ENCODE measurements around the gene PITPNC1.

Gene PITPNC1

GRCh38 chr17:67563692-67564228, 186.7 kb downstream of the PITPNC1 start:
- TF ChIP-seq POLR2AphosphoS5 (IDR thresholded peaks at IDR 0.05; ENCODE audit: low read depth, low read length) (no peak), SIN3A (IDR thresholded peaks at IDR 0.05; ENCODE audit: borderline replicate concordance, insufficient read depth, low read length) (no peak), TAF1 (IDR thresholded peaks at IDR 0.05; ENCODE audit: borderline replicate concordance, insufficient read depth, low read length) (no peak), FOXP2 (optimal IDR thresholded peaks at IDR 0.05; ENCODE audit: borderline replicate concordance, extremely low read depth, extremely low read length, insufficient read depth) (no peak), REST (IDR thresholded peaks at IDR 0.05; ENCODE audit: insufficient read depth in 1 of 2, low read depth in 2 of 2, low read length in 2 of 2) (no peak)

- TF ChIP-seq REST (IDR thresholded peaks at IDR 0.05; ENCODE audit: insufficient read depth in 1 of 2, low read depth in 2 of 2, low read length in 2 of 2) (no peak), TAF1 (IDR thresholded peaks at IDR 0.05; ENCODE audit: borderline replicate concordance, insufficient read depth, low read length) (no peak), POLR2AphosphoS5 (IDR thresholded peaks at IDR 0.05; ENCODE audit: low read depth, low read length) (no peak), SIN3A (IDR thresholded peaks at IDR 0.05; ENCODE audit: borderline replicate concordance, insufficient read depth, low read length) (no peak), FOXP2 (optimal IDR thresholded peaks at IDR 0.05; ENCODE audit: borderline replicate concordance, extremely low read depth, extremely low read length, insufficient read depth) (no peak)
Observed at GRCh38 chr17:67565068-67565467, 188.0 kb downstream of the PITPNC1 start.

- TF ChIP-seq FOXP2 (optimal IDR thresholded peaks at IDR 0.05; ENCODE audit: borderline replicate concordance, extremely low read depth, extremely low read length, insufficient read depth) (no peak), SIN3A (IDR thresholded peaks at IDR 0.05; ENCODE audit: borderline replicate concordance, insufficient read depth, low read length) (no peak), REST (IDR thresholded peaks at IDR 0.05; ENCODE audit: insufficient read depth in 1 of 2, low read depth in 2 of 2, low read length in 2 of 2) (no peak), POLR2AphosphoS5 (IDR thresholded peaks at IDR 0.05; ENCODE audit: low read depth, low read length) (no peak), TAF1 (IDR thresholded peaks at IDR 0.05; ENCODE audit: borderline replicate concordance, insufficient read depth, low read length) (no peak)
Observed at GRCh38 chr17:67566656-67567055, 189.6 kb downstream of the PITPNC1 start.

- no peak for TF ChIP-seq REST (IDR thresholded peaks at IDR 0.05; ENCODE audit: insufficient read depth in 1 of 2, low read depth in 2 of 2, low read length in 2 of 2)
- no peak for TF ChIP-seq FOXP2 (optimal IDR thresholded peaks at IDR 0.05; ENCODE audit: borderline replicate concordance, extremely low read depth, extremely low read length, insufficient read depth)
- no peak for TF ChIP-seq POLR2AphosphoS5 (IDR thresholded peaks at IDR 0.05; ENCODE audit: low read depth, low read length)
- TF ChIP-seq TAF1 (IDR thresholded peaks at IDR 0.05; ENCODE audit: borderline replicate concordance, insufficient read depth, low read length) = no peak
- no peak for TF ChIP-seq SIN3A (IDR thresholded peaks at IDR 0.05; ENCODE audit: borderline replicate concordance, insufficient read depth, low read length)
Observed at GRCh38 chr17:67569015-67569451, 192.0 kb downstream of the PITPNC1 start.

All from PFSK-1 (cell line).